ENCODE results near the gene TAF5L. TPM values are rescaled to one million over a fixed set of nuclear protein-coding genes. Genes with fewer than 3 reads are reported as not detected.

Gene TAF5L
- total RNA-seq, 1 donor from 2014 or later: 18.8 TPM

GRCh38 chr1:229570891-229571516 is 54.9 kb downstream of the TAF5L start:
- no peak for TF ChIP-seq CTCF (IDR thresholded peaks at IDR 0.05)
- no peak overlapping the region for H3K27ac Mint-ChIP-seq (ENCODE audit: unreplicated experiment)
- no peaks in the 10 kb centered on the region for H3K36me3 Mint-ChIP-seq (ENCODE audit: low read depth)
- H3K9me3 Mint-ChIP-seq (ENCODE audit: low read depth): no peaks in the 10 kb centered on the region
- peaks cover 4% of the 10 kb centered on the region for H3K4me1 Mint-ChIP-seq (ENCODE audit: low read depth)
- no peak overlapping the region for H3K4me3 Mint-ChIP-seq (ENCODE audit: unreplicated experiment)
- peaks cover 2% of the 10 kb centered on the region for H3K27me3 Mint-ChIP-seq (ENCODE audit: low read depth)
- DNase-seq (ENCODE audit: low spot score): no peak

- Mint-ChIP-seq H3K36me3 (ENCODE audit: low read depth) (no peaks in the 10 kb centered on the region), H3K4me3 (ENCODE audit: unreplicated experiment) (no peak overlapping the region), H3K4me1 (ENCODE audit: low read depth) (peaks cover 4% of the 10 kb centered on the region), H3K27ac (ENCODE audit: unreplicated experiment) (no peak overlapping the region), H3K9me3 (ENCODE audit: low read depth) (no peaks in the 10 kb centered on the region), H3K27me3 (ENCODE audit: low read depth) (peaks cover 2% of the 10 kb centered on the region)
- no peak for TF ChIP-seq CTCF (IDR thresholded peaks at IDR 0.05)
- DNase-seq (ENCODE audit: low spot score): no peak
Measured at GRCh38 chr1:229570305-229570704, 55.6 kb downstream of the TAF5L start.

GRCh38 chr1:229567109-229567868 is 58.6 kb downstream of the TAF5L start:
- Mint-ChIP-seq H3K9me3 (ENCODE audit: low read depth) (no peaks in the 10 kb centered on the region), H3K27ac (ENCODE audit: unreplicated experiment) (no peak overlapping the region), H3K4me3 (ENCODE audit: unreplicated experiment) (no peak overlapping the region), H3K36me3 (ENCODE audit: low read depth) (no peaks in the 10 kb centered on the region), H3K4me1 (ENCODE audit: low read depth) (peaks cover 9% of the 10 kb centered on the region), H3K27me3 (ENCODE audit: low read depth) (peaks cover 2% of the 10 kb centered on the region)
- no peak for TF ChIP-seq CTCF (IDR thresholded peaks at IDR 0.05)
- no peak for DNase-seq (ENCODE audit: low spot score)

GRCh38 chr1:229563701-229564100 is 62.2 kb downstream of the TAF5L start:
- Mint-ChIP-seq H3K36me3 (ENCODE audit: low read depth) (no peaks in the 10 kb centered on the region), H3K27me3 (ENCODE audit: low read depth) (no peaks in the 10 kb centered on the region), H3K27ac (ENCODE audit: unreplicated experiment) (no peak overlapping the region), H3K9me3 (ENCODE audit: low read depth) (no peaks in the 10 kb centered on the region), H3K4me3 (ENCODE audit: unreplicated experiment) (no peak overlapping the region), H3K4me1 (ENCODE audit: low read depth) (peaks cover 12% of the 10 kb centered on the region)
- DNase-seq (ENCODE audit: low spot score): no peak
- no peak for TF ChIP-seq CTCF (IDR thresholded peaks at IDR 0.05)

- no peak for DNase-seq (ENCODE audit: low spot score)
- no peak overlapping the region for H3K4me3 Mint-ChIP-seq (ENCODE audit: unreplicated experiment)
- no peaks in the 10 kb centered on the region for H3K27me3 Mint-ChIP-seq (ENCODE audit: low read depth)
- H3K36me3 Mint-ChIP-seq (ENCODE audit: low read depth): no peaks in the 10 kb centered on the region
- H3K4me1 Mint-ChIP-seq (ENCODE audit: low read depth): peaks cover 12% of the 10 kb centered on the region
- no peak for TF ChIP-seq CTCF (IDR thresholded peaks at IDR 0.05)
- H3K9me3 Mint-ChIP-seq (ENCODE audit: low read depth): no peaks in the 10 kb centered on the region
- no peak overlapping the region for H3K27ac Mint-ChIP-seq (ENCODE audit: unreplicated experiment)
Measured at GRCh38 chr1:229563241-229563640, 62.7 kb downstream of the TAF5L start.
